ENCODE data around the gene FUT1. TPM values are rescaled to one million over a fixed set of nuclear protein-coding genes. Genes with fewer than 3 reads are reported as not detected.

Gene FUT1
- total and polyA plus RNA-seq, 2 of the 8 experiments (the other 6 are each of a cell fraction or from before 2014, with no cell fraction given): 7.4 to 12.9 TPM

DNA sequence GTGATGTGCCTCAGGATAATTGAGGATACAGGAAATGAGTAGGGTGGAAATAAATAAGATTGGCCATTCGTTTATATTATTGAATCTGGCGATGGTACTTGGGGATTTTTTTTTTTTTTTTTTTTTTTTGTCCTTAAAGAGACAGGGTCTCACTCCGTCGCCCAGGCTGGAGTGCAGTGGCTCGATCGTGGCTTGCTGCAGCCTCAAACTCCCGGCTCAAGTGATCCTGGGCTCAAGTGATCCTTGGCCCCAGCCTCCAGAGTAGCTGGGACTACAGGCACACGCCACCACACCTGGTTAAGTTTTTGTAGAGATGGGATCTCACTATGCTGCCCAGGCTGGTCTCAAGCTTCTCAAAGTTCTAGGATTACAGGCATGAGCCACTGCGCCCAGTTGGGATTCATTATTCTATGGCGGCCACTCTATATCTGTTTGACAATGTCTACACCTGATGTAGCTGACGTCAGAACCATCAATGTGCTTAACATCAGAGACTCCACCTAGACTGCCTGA, 30.2 kb downstream of the FUT1 start:
- H3K9ac ChIP-seq (replicated peaks in 1 of 4; ENCODE audit: extremely low read depth in 1 of 4, low read depth in 3 of 4, low read length in 3 of 4): no peak overlapping the region
- H3K4me1 ChIP-seq (replicated peaks in 1 of 4; ENCODE audit: control insufficient read depth in 3 of 4, insufficient read depth in 4 of 4, low read length in 3 of 4): peaks cover 0 to 19% (median 8%) of the 10 kb centered on the region in 4 experiments; a peak in 6 of 7 replicates
- DNase-seq (ENCODE audit: low read depth in 1 of 2, low spot score in 2 of 2): no peak
- H3K18ac ChIP-seq (ENCODE audit: extremely low read depth, low read length): no peak overlapping the region
- H3K27ac ChIP-seq (ENCODE audit: low read depth, low read length): no peak overlapping the region
- no peak overlapping the region for H3K4me3 ChIP-seq (ENCODE audit: extremely low read depth in 1 of 4, insufficient read depth in 2 of 4, low read depth in 3 of 4, low read length in 4 of 4)
- no peak overlapping the region for H2BK12ac ChIP-seq (ENCODE audit: low read depth, low read length)
- peaks cover 2% of the 10 kb centered on the region; the same call in 1 of the 2 replicates for H3K23me2 ChIP-seq (ENCODE audit: low read depth, low read length)
- H4K8ac ChIP-seq (ENCODE audit: extremely low read depth, insufficient read depth, low read length): no peak overlapping the region
- H2AFZ ChIP-seq (ENCODE audit: low read length): no peak overlapping the region
- no peak overlapping the region for H3K23ac ChIP-seq (ENCODE audit: insufficient read length)
- H4K20me1 ChIP-seq (replicated peaks in 1 of 2; ENCODE audit: control insufficient read depth in 1 of 2, insufficient read depth in 2 of 2, low read length in 2 of 2): no peaks in the 10 kb centered on the region
- H4K5ac ChIP-seq (ENCODE audit: insufficient read length, low read depth, low read length): no peak overlapping the region
- H2BK15ac ChIP-seq (ENCODE audit: low read length): no peak overlapping the region
- no peak overlapping the region for H2AK5ac ChIP-seq (ENCODE audit: low read depth, low read length)
- H3K56ac ChIP-seq (replicated peaks; ENCODE audit: insufficient read length, low read depth, low read length): no peak overlapping the region
- no peaks in the 10 kb centered on the region for H3K79me1 ChIP-seq (ENCODE audit: low read depth, low read length)
- H2BK120ac ChIP-seq (replicated peaks; ENCODE audit: low read depth, low read length): no peak overlapping the region
- no peaks in the 10 kb centered on the region for H3K27me3 ChIP-seq (replicated peaks in 1 of 4; ENCODE audit: control insufficient read depth in 3 of 4, extremely low read depth in 1 of 4, insufficient read depth in 3 of 4, low read length in 3 of 4)
- no peak overlapping the region for H2BK5ac ChIP-seq (ENCODE audit: low read depth, low read length)
- CTCF ChIA-PET (ENCODE audit: partially characterized antibody): interaction anchor here (0.8 kb wide), 1 partner anchor 15 kb away, joined by 3 read pairs; no protein-coding TSS in a partner anchor
- H3K4ac ChIP-seq (replicated peaks; ENCODE audit: insufficient read length, low read depth, low read length): no peak overlapping the region
- H3K14ac ChIP-seq (ENCODE audit: insufficient read length): no peak overlapping the region
- no peaks in the 10 kb centered on the region for H3K36me3 ChIP-seq (ENCODE audit: control insufficient read depth in 2 of 4, insufficient read depth in 4 of 4, low read length in 3 of 4)
- no peak overlapping the region for H2BK20ac ChIP-seq (ENCODE audit: low read length)
- no peak overlapping the region for H3K4me2 ChIP-seq (ENCODE audit: insufficient read depth in 1 of 2, low read depth in 2 of 2, low read length in 2 of 2)
- TF ChIP-seq GTF2F1 (IDR thresholded peaks at IDR 0.05; ENCODE audit: borderline replicate concordance, low read depth, low read length): no peak
- TF ChIP-seq EP300 (IDR thresholded peaks at IDR 0.05; ENCODE audit: borderline replicate concordance in 1 of 2, low read depth in 2 of 2, low read length in 2 of 2): no peak
- TF ChIP-seq JUN (IDR thresholded peaks at IDR 0.05; ENCODE audit: low read depth, low read length): no peak
- TF ChIP-seq, protein P1, sequence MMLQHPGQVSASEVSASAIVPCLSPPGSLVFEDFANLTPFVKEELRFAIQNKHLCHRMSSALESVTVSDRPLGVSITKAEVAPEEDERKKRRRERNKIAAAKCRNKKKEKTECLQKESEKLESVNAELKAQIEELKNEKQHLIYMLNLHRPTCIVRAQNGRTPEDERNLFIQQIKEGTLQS (IDR thresholded peaks at IDR 0.05; ENCODE audit: insufficient read depth, low read depth, low read length): no peak
- TF ChIP-seq CHD2 (IDR thresholded peaks at IDR 0.05; ENCODE audit: low read length): no peak
- no peak for TF ChIP-seq TBP (IDR thresholded peaks at IDR 0.05; ENCODE audit: low read depth, low read length)
- no peak for TF ChIP-seq KDM4A (IDR thresholded peaks at IDR 0.05; ENCODE audit: low read depth, low read length, severe bottlenecking)
- TF ChIP-seq BCL11A (IDR thresholded peaks at IDR 0.05; ENCODE audit: low read depth in 2 of 2, low read length in 2 of 2): no peak
- no peak for FAIRE-seq
- no peak overlapping the region for H4K91ac ChIP-seq (replicated peaks; ENCODE audit: insufficient read length, low read length)
- H3K9me3 ChIP-seq (ENCODE audit: insufficient read depth in 2 of 2, low read depth in 1 of 2, low read length in 1 of 2): no peaks in the 10 kb centered on the region
- WGBS, 2 experiments (ENCODE audit: extremely low coverage in 1 of 2, insufficient coverage in 1 of 2, insufficient read length in 1 of 2, insufficient replicate concordance in 2 of 2, low coverage in 1 of 2, low lambda C conversion rate in 2 of 2, missing lambda C conversion rate in 1 of 2): 89% methylated on average over 9 of the region's 11 CpGs; no CpG with 5 or more reads in 1 of the 2 experiments
- POLR2A ChIA-PET (ENCODE audit: partially characterized antibody): interaction anchor here (1.0 kb wide), 1 partner anchor 19 kb away, joined by 3 read pairs; no protein-coding TSS in a partner anchor
- H3K79me2 ChIP-seq (ENCODE audit: control insufficient read depth in 1 of 2, insufficient read depth in 2 of 2, low read length in 2 of 2): no peaks in the 10 kb centered on the region

Data from H1 (cell line).